Epithelial cell of esophagus (primary cell): ENCODE results near the gene TAS2R38.

Experiments
- DNase-seq: peaks from one replicate; pipeline ENCODE4 v3.0.0; 2010; ENCODE audit warnings: low read depth
- H3K4me3 ChIP-seq: 2 replicates; pipeline ENCODE4 v1.5.1; 2011; ENCODE audit warnings: mild to moderate bottlenecking, low read length, control low read depth
- TF ChIP-seq, protein P1 (sequence below): IDR thresholded peaks from 2 replicates; pipeline ENCODE4 v1.5.1; 2011; ENCODE audit warnings: low read depth, mild to moderate bottlenecking, low read length, control low read depth, inconsistent platforms; ENCODE audit not compliant: insufficient read depth; ENCODE audit errors: missing control alignments

The TAS2R38 gene

DNA sequence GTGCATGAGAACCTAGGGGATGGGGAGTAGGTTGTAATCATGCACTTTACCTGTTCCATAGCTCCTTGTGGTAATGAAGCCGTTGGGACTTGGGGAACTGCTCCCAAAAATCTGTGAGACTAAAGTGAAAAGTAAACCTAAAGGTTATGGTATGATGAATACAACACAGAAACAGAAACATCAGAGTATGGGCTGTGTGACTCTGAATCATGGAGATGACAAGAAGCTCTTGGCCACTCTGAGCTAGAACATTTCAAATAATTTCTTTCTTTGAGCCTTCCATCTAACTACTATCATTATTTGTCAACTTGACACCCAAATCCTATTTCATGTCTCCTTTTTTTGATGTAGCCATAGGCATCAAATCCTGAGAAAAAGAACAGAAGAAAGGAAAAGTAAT lies 29.7 kb downstream of the TAS2R38 start:
- H3K4me3 ChIP-seq: no peak overlapping the region
- DNase-seq: no peak
- TF ChIP-seq, protein P1, sequence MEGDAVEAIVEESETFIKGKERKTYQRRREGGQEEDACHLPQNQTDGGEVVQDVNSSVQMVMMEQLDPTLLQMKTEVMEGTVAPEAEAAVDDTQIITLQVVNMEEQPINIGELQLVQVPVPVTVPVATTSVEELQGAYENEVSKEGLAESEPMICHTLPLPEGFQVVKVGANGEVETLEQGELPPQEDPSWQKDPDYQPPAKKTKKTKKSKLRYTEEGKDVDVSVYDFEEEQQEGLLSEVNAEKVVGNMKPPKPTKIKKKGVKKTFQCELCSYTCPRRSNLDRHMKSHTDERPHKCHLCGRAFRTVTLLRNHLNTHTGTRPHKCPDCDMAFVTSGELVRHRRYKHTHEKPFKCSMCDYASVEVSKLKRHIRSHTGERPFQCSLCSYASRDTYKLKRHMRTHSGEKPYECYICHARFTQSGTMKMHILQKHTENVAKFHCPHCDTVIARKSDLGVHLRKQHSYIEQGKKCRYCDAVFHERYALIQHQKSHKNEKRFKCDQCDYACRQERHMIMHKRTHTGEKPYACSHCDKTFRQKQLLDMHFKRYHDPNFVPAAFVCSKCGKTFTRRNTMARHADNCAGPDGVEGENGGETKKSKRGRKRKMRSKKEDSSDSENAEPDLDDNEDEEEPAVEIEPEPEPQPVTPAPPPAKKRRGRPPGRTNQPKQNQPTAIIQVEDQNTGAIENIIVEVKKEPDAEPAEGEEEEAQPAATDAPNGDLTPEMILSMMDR: no peak

DNA sequence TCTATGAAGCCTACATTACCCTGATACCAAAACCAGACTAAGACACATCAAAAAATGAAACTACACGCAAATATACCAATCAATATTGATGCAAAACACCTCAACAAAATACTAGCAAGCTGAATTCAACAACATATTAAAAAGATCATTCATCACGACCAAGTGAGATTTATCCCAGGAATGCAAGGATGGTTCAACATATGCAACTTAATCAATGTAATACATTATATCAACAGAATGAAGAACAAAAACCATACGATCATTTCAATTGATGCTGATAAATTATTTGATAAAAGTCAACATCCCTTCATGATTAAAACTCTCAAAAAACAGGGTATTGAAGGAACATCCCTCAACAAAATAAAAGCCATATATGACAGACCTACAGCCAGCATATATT lies 32.5 kb downstream of the TAS2R38 start:
- no peak overlapping the region for H3K4me3 ChIP-seq
- DNase-seq: no peak
- TF ChIP-seq, protein P1: no peak

DNA sequence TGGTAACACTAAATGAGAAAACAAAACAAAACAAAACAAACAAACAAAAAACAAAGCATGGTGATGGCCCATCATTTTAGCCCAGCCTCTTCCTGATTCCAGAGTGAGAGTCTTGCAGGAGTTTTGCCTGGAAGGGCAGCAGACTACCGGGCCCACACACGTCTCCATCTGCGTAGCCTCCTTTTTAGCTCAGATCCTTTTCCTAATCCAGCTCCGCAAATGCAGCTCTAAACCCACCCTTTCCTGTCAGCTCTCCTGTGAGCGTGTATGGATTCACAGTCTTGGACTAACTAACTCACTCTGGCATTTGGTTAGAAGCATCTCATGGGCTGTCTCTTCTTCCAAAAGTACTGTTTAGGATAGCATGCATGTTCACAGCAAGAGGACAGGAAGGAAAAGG lies 43.4 kb downstream of the TAS2R38 start:
- TF ChIP-seq, protein P1: no peak
- DNase-seq: no peak
- H3K4me3 ChIP-seq: no peak overlapping the region

DNA sequence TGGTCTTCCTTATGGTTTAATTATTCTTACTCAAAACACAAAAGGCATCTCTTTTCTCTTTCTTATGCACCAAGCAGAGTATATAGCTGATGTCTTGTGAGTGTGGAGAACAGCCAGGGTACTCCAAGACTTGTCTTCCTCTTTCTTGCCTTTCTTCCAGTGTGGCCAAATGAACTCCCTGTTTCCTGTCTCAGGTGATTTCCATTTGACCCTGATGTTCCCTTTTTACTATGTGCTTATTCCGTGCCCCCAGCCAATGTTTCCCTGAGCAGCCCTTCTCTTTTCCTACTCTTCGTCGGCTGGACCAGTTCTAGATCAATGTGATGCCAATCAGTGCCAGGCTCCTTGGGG lies 44.8 kb downstream of the TAS2R38 start:
- no peak for DNase-seq
- TF ChIP-seq, protein P1: no peak
- H3K4me3 ChIP-seq: no peak overlapping the region

DNA sequence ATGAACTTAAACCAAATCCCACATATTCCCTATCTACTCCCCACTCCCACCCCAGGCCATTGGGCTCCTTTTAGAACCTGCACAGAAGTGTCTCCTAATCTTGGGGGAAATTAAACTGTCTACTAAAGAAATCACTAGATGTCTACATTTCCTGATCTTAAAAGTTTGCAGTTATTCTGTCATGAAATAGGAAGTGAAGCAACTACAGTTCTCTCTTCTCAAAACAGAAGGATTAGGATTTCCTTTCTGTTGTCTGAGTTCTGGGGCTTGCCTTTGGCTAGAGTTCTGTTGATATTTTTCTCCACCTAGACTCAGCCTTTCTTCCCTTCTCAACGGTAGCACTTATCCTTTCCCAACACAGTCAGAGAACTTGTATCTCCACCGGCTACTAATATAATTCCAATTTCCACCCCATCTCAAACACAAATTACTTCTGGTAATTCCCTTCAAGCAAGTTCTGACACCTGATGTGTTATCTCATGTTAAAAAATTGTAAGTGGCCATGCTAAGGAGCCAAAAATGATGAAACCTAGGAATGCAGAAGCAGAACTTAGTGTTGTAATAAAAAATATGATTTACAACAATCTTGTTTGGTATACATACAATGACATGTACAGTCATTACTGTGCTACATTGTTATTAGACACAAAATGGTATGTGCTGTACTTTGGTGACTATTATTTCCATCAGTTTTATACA lies 45.3 kb downstream of the TAS2R38 start:
- no peak overlapping the region for H3K4me3 ChIP-seq
- peak; percentile 49 for DNase-seq
- TF ChIP-seq, protein P1: no peak
